PC-3 (cell line): ENCODE results near the gene GABRG3. TPM values are rescaled to one million over a fixed set of nuclear protein-coding genes. Genes with fewer than 3 reads are reported as not detected.

ENCODE experiments used
- ATAC-seq: fragments of 200-7000 bp; cut with Tn5 transposase; 2 replicates; pipeline ENCODE4 v1.9.1; 2020; ENCODE audit warnings: mild to moderate bottlenecking, moderate library complexity
- BruUV-seq: library from RNA; stranded (reverse); fragments of 400-500 nt; replicated peaks from 2 replicates; lab custom pipeline; 2021; lab: Mats Ljungman, UMichigan
- CTCF ChIA-PET: fragments of 300-600 bp; sonication (Branson Sonifier 250); formaldehyde crosslinking; loops from one replicate; lab custom pipeline; 2022; ENCODE audit warnings: antibody characterized with exemption; lab: Charles Lee
- POLR2A ChIA-PET: fragments of 300-600 bp; sonication (Branson Sonifier 250); formaldehyde crosslinking; loops from one replicate; lab custom pipeline; 2022; ENCODE audit warnings: antibody characterized with exemption; ENCODE audit not compliant: unreplicated experiment; lab: Charles Lee
- DNase-seq: peaks from one replicate; pipeline ENCODE4 v3.0.0-alpha.2; 2015
- H2AFZ ChIP-seq: fragments of 300-600 bp; sonication (generic); 2 replicates; pipeline ENCODE4 v1.6.0; 2016; ENCODE audit warnings: antibody characterized with exemption, low read length
- H3F3A ChIP-seq: fragments of 300-600 bp; sonication (generic); one replicate; pipeline ENCODE4 v1.6.0; 2017; ENCODE audit warnings: antibody characterized with exemption, low read length, control low read depth, mild to moderate bottlenecking; ENCODE audit not compliant: unreplicated experiment
- H3K27ac ChIP-seq: fragments of 300-600 bp; sonication (generic); 2 replicates; pipeline ENCODE4 v1.5.1; 2016; ENCODE audit warnings: mild to moderate bottlenecking, low read length
- H3K27me3 ChIP-seq: fragments of 300-600 bp; sonication (generic); 2 replicates; pipeline ENCODE4 v1.6.1; 2016; ENCODE audit warnings: low read length, mixed read lengths
- H3K36me3 ChIP-seq: fragments of 300-600 bp; sonication (generic); 2 replicates; pipeline ENCODE4 v1.6.1; 2016; ENCODE audit warnings: low read depth, mixed run types, low read length, mixed read lengths
- H3K4me1 ChIP-seq: fragments of 300-600 bp; sonication (generic); 2 replicates; pipeline ENCODE4 v1.5.1; 2016; ENCODE audit warnings: low read length; ENCODE audit not compliant: insufficient read depth
- H3K4me2 ChIP-seq: fragments of 300-600 bp; sonication (generic); 2 replicates; pipeline ENCODE4 v1.6.0; 2016; ENCODE audit warnings: low read length
- H3K4me3 ChIP-seq: fragments of 300-600 bp; sonication (generic); 2 replicates; pipeline ENCODE4 v1.5.1; 2016; ENCODE audit warnings: mild to moderate bottlenecking, low read length, mixed read lengths
- H3K79me2 ChIP-seq: fragments of 300-600 bp; sonication (generic); 2 replicates; pipeline ENCODE4 v1.6.1; 2017; ENCODE audit warnings: low read length, mixed read lengths
- H3K9ac ChIP-seq: fragments of 300-600 bp; sonication (generic); 2 replicates; pipeline ENCODE4 v1.6.0; 2016; ENCODE audit warnings: mild to moderate bottlenecking, low read length
- H3K9me2 ChIP-seq: fragments of 300-600 bp; sonication (generic); replicated peaks from 2 replicates; pipeline ENCODE4 v1.6.1; 2016; ENCODE audit warnings: mixed run types, low read length, mixed read lengths
- H3K9me3 ChIP-seq: fragments of 300-600 bp; sonication (generic); 2 replicates; pipeline ENCODE4 v1.6.1; 2016; ENCODE audit warnings: low read length, mixed read lengths
- H4K20me1 ChIP-seq: fragments of 300-600 bp; sonication (generic); 2 replicates; pipeline ENCODE4 v1.6.1; 2016; ENCODE audit warnings: low read length, mixed read lengths
- EZH2 ChIP-seq: fragments of 300-600 bp; sonication (generic); IDR thresholded peaks from one replicate; pipeline ENCODE4 v1.6.1; 2017; ENCODE audit warnings: antibody characterized with exemption, mild to moderate bottlenecking, low read length; ENCODE audit not compliant: unreplicated experiment
- EZH2phosphoT487 ChIP-seq: fragments of 300-600 bp; sonication (generic); IDR thresholded peaks from 2 replicates; pipeline ENCODE4 v1.6.1; 2018; ENCODE audit warnings: mild to moderate bottlenecking, antibody characterized with exemption, low read length, borderline replicate concordance
- intact Hi-C: fragments of 100-400 bp; cut with micrococcal nuclease; formaldehyde crosslinking; loops from 2 replicates; pipeline ENCODE4 v1.9.0; 2023
- total RNA-seq: library from RNA; depleted of rRNA; stranded (reverse); fragments of >200 nt; gene quantifications from 2 replicates; pipeline ENCODE4 v1.2.3, GENCODE V29; 2014
- TF ChIP-seq, protein P1 (sequence below): fragments of 300-600 bp; sonication (generic); conservative IDR thresholded peaks from 2 replicates; pipeline ENCODE4 v1.5.1; 2017; ENCODE audit warnings: antibody characterized with exemption, low read depth, mild to moderate bottlenecking, low read length

GABRG3 gene
- total RNA-seq, 1 experiment from 2014 or later: 0.11 TPM

DNA sequence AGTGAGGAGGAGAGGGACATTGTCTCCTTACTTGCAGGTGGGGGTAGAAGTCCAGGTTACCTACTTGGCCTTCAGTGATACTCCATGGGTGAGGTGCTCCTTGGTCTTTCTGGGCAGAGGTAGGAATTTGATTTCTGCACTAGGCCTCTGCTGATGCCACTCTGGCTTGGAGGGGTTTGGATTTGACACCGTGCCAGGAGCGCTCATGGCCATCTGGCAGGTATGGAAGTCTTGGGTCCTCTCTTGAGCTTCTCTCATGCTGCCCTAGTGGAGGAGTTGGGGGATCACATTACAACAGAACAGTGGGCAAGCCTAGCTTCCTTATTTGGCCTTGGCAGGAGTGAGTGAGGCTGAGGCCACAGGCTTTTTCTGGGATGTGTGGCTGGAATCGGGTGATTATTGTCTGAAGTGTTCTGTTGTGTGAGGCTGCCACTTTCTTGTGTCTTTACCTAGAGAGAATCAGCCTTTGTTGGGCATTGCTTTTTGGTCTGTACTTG is 525.0 kb downstream of the GABRG3 start:
- intact Hi-C loops: no loop called here
- TF ChIP-seq EZH2phosphoT487 (no peak), EZH2 (no peak)
- TF ChIP-seq, protein P1, sequence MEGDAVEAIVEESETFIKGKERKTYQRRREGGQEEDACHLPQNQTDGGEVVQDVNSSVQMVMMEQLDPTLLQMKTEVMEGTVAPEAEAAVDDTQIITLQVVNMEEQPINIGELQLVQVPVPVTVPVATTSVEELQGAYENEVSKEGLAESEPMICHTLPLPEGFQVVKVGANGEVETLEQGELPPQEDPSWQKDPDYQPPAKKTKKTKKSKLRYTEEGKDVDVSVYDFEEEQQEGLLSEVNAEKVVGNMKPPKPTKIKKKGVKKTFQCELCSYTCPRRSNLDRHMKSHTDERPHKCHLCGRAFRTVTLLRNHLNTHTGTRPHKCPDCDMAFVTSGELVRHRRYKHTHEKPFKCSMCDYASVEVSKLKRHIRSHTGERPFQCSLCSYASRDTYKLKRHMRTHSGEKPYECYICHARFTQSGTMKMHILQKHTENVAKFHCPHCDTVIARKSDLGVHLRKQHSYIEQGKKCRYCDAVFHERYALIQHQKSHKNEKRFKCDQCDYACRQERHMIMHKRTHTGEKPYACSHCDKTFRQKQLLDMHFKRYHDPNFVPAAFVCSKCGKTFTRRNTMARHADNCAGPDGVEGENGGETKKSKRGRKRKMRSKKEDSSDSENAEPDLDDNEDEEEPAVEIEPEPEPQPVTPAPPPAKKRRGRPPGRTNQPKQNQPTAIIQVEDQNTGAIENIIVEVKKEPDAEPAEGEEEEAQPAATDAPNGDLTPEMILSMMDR: no peak
- Histone ChIP-seq H3K9me3 (peaks cover 10% of the 10 kb centered on the region; the same call in 1 of the 2 replicates), H3K4me1 (no peaks in the 10 kb centered on the region), H3K4me2 (no peak overlapping the region), H3K27me3 (no peaks in the 10 kb centered on the region), H4K20me1 (no peaks in the 10 kb centered on the region), H3K79me2 (no peaks in the 10 kb centered on the region), H2AFZ (no peak overlapping the region), H3K4me3 (no peak overlapping the region), H3K9me2 (no peaks in the 10 kb centered on the region), H3F3A (no peaks in the 10 kb centered on the region), H3K36me3 (no peaks in the 10 kb centered on the region), H3K9ac (no peak overlapping the region), H3K27ac (no peak overlapping the region)
- CTCF ChIA-PET: no interaction called here
- DNase-seq (no peak), ATAC-seq (no peak)
- POLR2A ChIA-PET: no interaction called here
- no TSS peak for BruUV-seq

DNA sequence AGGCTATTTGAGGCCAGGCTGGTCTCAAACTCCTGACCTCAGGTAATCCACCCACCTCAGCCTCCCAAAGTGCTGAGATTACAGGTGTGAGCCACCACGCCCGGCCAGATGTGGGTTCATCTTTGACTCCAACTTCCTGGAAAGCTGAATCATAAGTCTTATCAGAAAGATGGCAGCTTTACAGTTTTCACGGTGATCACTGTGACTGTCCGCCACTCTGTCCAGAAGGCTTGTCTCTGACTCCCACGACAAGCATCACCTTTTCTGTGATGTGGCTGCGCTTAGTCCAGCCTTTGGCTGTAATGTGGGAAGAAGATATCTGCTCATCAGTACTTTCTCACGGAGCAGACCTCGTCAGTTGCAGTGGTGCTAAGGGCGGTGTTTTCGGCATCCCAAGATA is 527.7 kb downstream of the GABRG3 start:
- Histone ChIP-seq H3K79me2 (no peaks in the 10 kb centered on the region), H2AFZ (no peak overlapping the region), H3F3A (no peaks in the 10 kb centered on the region), H3K4me1 (no peaks in the 10 kb centered on the region), H3K9me2 (no peaks in the 10 kb centered on the region), H3K9ac (no peak overlapping the region), H3K4me3 (no peak overlapping the region), H3K27me3 (no peaks in the 10 kb centered on the region), H3K27ac (no peak overlapping the region), H3K36me3 (no peaks in the 10 kb centered on the region), H3K9me3 (peaks cover 10% of the 10 kb centered on the region; the same call in 1 of the 2 replicates), H4K20me1 (no peaks in the 10 kb centered on the region), H3K4me2 (no peak overlapping the region)
- DNase-seq (no peak), ATAC-seq (no peak)
- intact Hi-C loops: no loop called here
- POLR2A ChIA-PET: no interaction called here
- CTCF ChIA-PET: no interaction called here
- TF ChIP-seq, protein P1: no peak
- TF ChIP-seq EZH2phosphoT487 (no peak), EZH2 (no peak)
- BruUV-seq: no TSS peak

DNA sequence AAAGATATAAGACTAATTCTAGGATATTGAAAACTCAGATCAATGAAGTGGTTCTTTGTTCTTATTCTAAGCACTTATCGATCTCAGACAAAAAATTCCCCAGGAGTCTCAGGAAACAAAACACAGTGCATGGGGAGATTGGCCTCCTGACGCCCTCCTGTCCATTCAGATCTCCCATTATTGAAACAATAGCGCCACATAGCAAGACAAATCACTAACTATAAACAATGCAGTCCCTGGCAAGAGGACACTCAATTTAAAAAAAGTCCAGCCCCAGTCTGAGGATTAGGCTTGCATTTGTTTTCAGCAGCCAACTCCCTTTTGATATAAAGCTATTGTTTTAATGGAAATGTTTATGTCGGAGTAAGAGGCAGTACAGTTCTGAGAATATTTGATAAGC is 528.2 kb downstream of the GABRG3 start:
- no peaks in the 10 kb centered on the region for H3K9me2 ChIP-seq
- H3K79me2 ChIP-seq: no peaks in the 10 kb centered on the region
- no peak overlapping the region for H3K9ac ChIP-seq
- ATAC-seq (no peak), DNase-seq (no peak)
- BruUV-seq: no TSS peak
- ChIA-PET CTCF (no interaction called here), POLR2A (no interaction called here)
- H3K4me1 ChIP-seq: no peaks in the 10 kb centered on the region
- no peaks in the 10 kb centered on the region for H4K20me1 ChIP-seq
- TF ChIP-seq EZH2phosphoT487 (no peak), EZH2 (no peak)
- TF ChIP-seq, protein P1: no peak
- no peaks in the 10 kb centered on the region for H3F3A ChIP-seq
- no peak overlapping the region for H3K27ac ChIP-seq
- no peak overlapping the region for H3K4me2 ChIP-seq
- no peak overlapping the region for H3K4me3 ChIP-seq
- H3K27me3 ChIP-seq: no peaks in the 10 kb centered on the region
- intact Hi-C loops: no loop called here
- no peak overlapping the region for H2AFZ ChIP-seq
- H3K36me3 ChIP-seq: no peaks in the 10 kb centered on the region
- peaks cover 13% of the 10 kb centered on the region; the same call in 1 of the 2 replicates for H3K9me3 ChIP-seq
